COLO829 (cell line): Measurements from ENCODE around the gene G6PC2.

Source experiments
- DNase-seq: peaks from one replicate; pipeline ENCODE4 v3.0.0; 2012; ENCODE audit warnings: low spot score

The G6PC2 gene

GRCh38 chr2:168945508-168945907 lies 44.4 kb downstream of the G6PC2 start:
- DNase-seq = no peak

DNA sequence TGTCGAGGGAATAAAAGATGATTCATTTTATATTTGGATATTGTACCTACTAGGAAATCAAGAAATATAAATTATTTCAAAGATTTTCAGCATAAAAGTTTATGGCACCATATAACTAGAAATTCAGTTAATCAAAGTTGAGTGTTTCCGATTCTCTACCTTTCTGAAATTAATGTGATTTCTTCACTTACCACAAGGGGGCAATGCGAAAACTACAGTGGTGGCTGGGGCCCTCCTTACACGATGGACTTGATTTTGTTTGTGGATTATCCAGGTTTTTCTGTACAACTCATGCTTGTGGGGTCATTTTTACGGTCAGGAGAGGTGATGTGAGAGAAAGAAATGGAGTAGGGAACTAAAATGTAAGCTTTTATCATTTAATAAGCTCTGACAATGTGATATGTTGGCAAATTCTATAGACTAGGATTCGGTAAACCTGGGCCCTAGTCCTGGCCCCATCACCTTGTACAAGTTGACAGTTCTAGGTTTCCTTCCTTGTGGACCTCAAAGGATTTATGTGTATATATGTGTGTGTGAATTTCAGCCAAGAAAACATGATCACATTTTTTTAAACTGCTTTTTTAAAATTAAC lies 47.6 kb downstream of the G6PC2 start:
- DNase-seq = no peak

GRCh38 chr2:168949324-168949723 lies 48.2 kb downstream of the G6PC2 start:
- DNase-seq = no peak

- no peak for DNase-seq
These were observed 50.8 kb downstream of the G6PC2 start for GRCh38 chr2:168951871-168952270.

DNA sequence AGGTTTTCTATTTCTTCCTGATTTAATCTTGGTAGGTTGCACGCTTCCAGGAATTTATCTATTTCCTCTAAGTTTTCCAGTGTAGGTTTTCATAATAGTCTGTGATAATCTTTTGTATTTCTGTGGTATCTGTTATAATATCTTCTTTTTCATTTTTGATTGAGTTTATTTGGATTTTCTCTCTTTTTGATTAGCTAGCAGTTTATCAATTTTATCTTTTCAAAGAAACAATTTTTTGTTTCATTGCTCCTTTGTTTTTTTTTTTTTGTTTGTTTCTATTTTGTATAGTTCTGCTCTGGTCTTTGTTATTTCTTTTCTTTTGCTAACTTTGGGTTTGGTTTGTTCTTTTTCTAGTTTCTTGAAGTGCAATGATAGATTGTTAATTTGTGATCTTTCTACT lies 51.3 kb downstream of the G6PC2 start:
- no peak for DNase-seq

GRCh38 chr2:168954256-168954655 lies 53.2 kb downstream of the G6PC2 start:
- no peak for DNase-seq

- DNase-seq = no peak
These were observed 54.2 kb downstream of the G6PC2 start for GRCh38 chr2:168955321-168955720.

DNA sequence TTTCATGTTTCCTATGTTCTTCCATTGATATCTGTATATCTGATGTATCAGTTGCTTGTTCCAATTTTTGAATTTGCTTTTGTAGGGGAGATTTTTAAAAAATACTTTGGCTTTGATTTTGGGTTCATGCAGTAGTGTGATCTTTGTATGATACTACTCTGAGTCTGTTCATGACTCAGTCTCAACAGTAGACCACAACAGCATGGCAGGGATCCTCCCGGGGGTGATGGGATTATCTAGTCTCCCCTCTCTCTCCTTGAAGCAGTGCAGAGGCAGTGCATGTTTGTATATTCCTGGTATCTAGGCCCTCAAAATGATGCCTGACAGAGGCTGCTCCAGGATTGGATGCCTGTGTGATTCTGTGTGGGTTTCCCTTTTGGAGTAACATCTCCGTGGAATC lies 55.3 kb downstream of the G6PC2 start:
- no peak for DNase-seq
